Measurements from ENCODE around the gene SAXO2. TPM values are rescaled to one million over a fixed set of nuclear protein-coding genes. Genes with fewer than 3 reads are reported as not detected.
A peak's percentile ranks its signal among the peaks of the same experiment; 100 is the strongest.
"Not testable (repeated sequence)": the region's sequence is repeated elsewhere in the genome, so short reads cannot be mapped to it uniquely, and the experiment has no call there.

Gene SAXO2
- total RNA-seq, 3 donors from 2014 or later (not counting 1 experiment from before 2014, with no cell fraction given) = 0.83 to 6.5 (median 1.6) TPM

- H3K27ac Mint-ChIP-seq = no peak overlapping the region
- TF ChIP-seq CTCF (IDR thresholded peaks at IDR 0.05) = no peak
- WGBS (ENCODE audit: insufficient coverage) = 100% methylated on average over 2 of the region's 2 CpGs
These were observed 9.5 kb downstream of the SAXO2 start for GRCh38 chr15:82272154-82272553.

DNA sequence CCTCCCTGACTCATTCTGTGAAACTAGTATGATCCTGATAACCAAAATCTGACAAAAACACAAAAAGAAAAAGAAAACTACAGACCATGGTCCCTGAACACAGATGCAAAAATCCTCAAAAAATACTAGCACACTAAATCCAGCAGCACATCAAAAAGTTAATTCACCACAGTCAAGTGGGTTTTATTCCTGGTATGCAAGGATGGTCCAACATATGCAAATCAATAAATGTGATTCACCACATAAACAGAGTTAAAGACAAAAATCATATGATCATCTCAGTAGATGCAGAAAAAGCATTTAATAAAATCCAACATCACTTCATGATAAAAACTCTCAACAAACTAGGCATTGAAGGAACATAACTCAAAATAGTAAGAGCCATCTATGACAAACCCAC is 12.8 kb downstream of the SAXO2 start:
- H3K27me3 ChIP-seq (ENCODE audit: control insufficient read depth, insufficient read depth, low read length) = peaks cover 4% of the 10 kb centered on the region
- DNase-seq = no peak
- Mint-ChIP-seq H3K4me1 (no peaks in the 10 kb centered on the region), H3K9me3 (no peaks in the 10 kb centered on the region), H3K27ac (no peak overlapping the region), H3K36me3 (no peaks in the 10 kb centered on the region), H3K4me3 (no peak overlapping the region), H3K27me3 (ENCODE audit: low read depth in 2 of 2) (peaks cover 22 to 44% of the 10 kb centered on the region in 2 donors)
- H3K27ac ChIP-seq (ENCODE audit: low read length) = no peak overlapping the region
- intact Hi-C loops (cut with micrococcal nuclease) = no loop called here
- no peak for ATAC-seq
- H3K4me1 ChIP-seq (ENCODE audit: control insufficient read depth, insufficient read depth, low read length) = no peaks in the 10 kb centered on the region
- H3K36me3 ChIP-seq (ENCODE audit: control insufficient read depth, insufficient read depth, low read length) = no peaks in the 10 kb centered on the region
- no peak overlapping the region for H3K4me3 ChIP-seq (ENCODE audit: low read length)
- H3K9me3 ChIP-seq (ENCODE audit: control insufficient read depth, insufficient read depth, low read length) = no peaks in the 10 kb centered on the region
- TF ChIP-seq CTCF (IDR thresholded peaks at IDR 0.05) = no peak

More at GRCh38 chr15:82272154-82272553, 9.5 kb downstream of the SAXO2 start:
- Histone ChIP-seq H3K4me1 (ENCODE audit: control insufficient read depth, insufficient read depth, low read length) (no peaks in the 10 kb centered on the region), H3K4me3 (ENCODE audit: low read length) (no peak overlapping the region), H3K9me3 (ENCODE audit: control insufficient read depth, insufficient read depth, low read length) (no peaks in the 10 kb centered on the region), H3K36me3 (ENCODE audit: control insufficient read depth, insufficient read depth, low read length) (no peaks in the 10 kb centered on the region), H3K27me3 (ENCODE audit: control insufficient read depth, insufficient read depth, low read length) (peaks cover 4% of the 10 kb centered on the region), H3K27ac (ENCODE audit: low read length) (no peak overlapping the region)
- no peaks in the 10 kb centered on the region for H3K36me3 Mint-ChIP-seq
- no peaks in the 10 kb centered on the region for H3K9me3 Mint-ChIP-seq
- intact Hi-C loops (cut with micrococcal nuclease) = no loop called here
- no peaks in the 10 kb centered on the region for H3K4me1 Mint-ChIP-seq
- ATAC-seq = no peak
- H3K4me3 Mint-ChIP-seq = no peak overlapping the region
- no peak for DNase-seq
- H3K27me3 Mint-ChIP-seq (ENCODE audit: low read depth in 2 of 2) = peaks cover 13 to 21% of the 10 kb centered on the region in 2 donors

DNA sequence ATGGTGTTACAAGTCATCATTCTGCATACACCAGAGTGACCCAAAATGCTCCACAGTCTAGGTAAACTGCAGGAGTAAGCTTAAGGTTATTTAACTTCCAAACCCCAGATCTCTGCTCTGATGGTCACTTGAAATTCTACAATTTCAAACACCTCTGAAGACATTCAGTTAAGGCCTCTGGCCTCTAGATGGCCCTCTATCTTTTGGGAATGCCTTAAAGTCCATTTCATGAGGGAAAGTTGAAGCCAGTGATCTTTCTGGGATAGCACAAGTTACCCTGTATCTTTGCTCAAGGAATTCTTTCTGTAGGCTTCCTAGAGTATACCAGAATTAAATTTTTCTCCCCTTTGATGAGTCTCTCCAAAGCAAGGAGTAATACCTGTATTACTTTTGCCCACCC is 18.7 kb downstream of the SAXO2 start:
- H3K36me3 ChIP-seq (ENCODE audit: control insufficient read depth, insufficient read depth, low read length); H3K9me3 Mint-ChIP-seq; H3K27ac Mint-ChIP-seq; H3K4me3 ChIP-seq (ENCODE audit: low read length); H3K27me3 ChIP-seq (ENCODE audit: control insufficient read depth, insufficient read depth, low read length); H3K9me3 ChIP-seq (ENCODE audit: control insufficient read depth, insufficient read depth, low read length); H3K4me1 ChIP-seq (ENCODE audit: control insufficient read depth, insufficient read depth, low read length); intact Hi-C loops (cut with micrococcal nuclease); DNase-seq; H3K4me3 Mint-ChIP-seq; H3K27ac ChIP-seq (ENCODE audit: low read length); ATAC-seq; H3K4me1 Mint-ChIP-seq; H3K36me3 Mint-ChIP-seq: not testable (repeated sequence)
- H3K27me3 Mint-ChIP-seq (ENCODE audit: low read depth in 2 of 2) = peaks cover 13 to 27% of the 10 kb centered on the region in 2 donors

- H3K36me3 ChIP-seq (ENCODE audit: control insufficient read depth, insufficient read depth, low read length); intact Hi-C loops (cut with micrococcal nuclease); DNase-seq; H3K27me3 ChIP-seq (ENCODE audit: control insufficient read depth, insufficient read depth, low read length); H3K27ac Mint-ChIP-seq; H3K4me3 Mint-ChIP-seq; H3K36me3 Mint-ChIP-seq; H3K4me1 Mint-ChIP-seq; H3K4me3 ChIP-seq (ENCODE audit: low read length); H3K27ac ChIP-seq (ENCODE audit: low read length); H3K9me3 Mint-ChIP-seq; H3K9me3 ChIP-seq (ENCODE audit: control insufficient read depth, insufficient read depth, low read length); ATAC-seq: not testable (repeated sequence)
- H3K4me1 ChIP-seq (ENCODE audit: control insufficient read depth, insufficient read depth, low read length) = peaks cover 12% of the 10 kb centered on the region
- 93% methylated on average over 4 of the region's 4 CpGs for WGBS (ENCODE audit: insufficient coverage)
- H3K27me3 Mint-ChIP-seq (ENCODE audit: low read depth in 2 of 2) = peaks cover 16 to 22% of the 10 kb centered on the region in 2 donors
These were observed 19.8 kb downstream of the SAXO2 start for GRCh38 chr15:82282386-82282785.

- ATAC-seq; H3K36me3 Mint-ChIP-seq; H3K27me3 ChIP-seq (ENCODE audit: control insufficient read depth, insufficient read depth, low read length); H3K9me3 ChIP-seq (ENCODE audit: control insufficient read depth, insufficient read depth, low read length); H3K27ac ChIP-seq (ENCODE audit: low read length); H3K9me3 Mint-ChIP-seq; H3K4me3 ChIP-seq (ENCODE audit: low read length); H3K36me3 ChIP-seq (ENCODE audit: control insufficient read depth, insufficient read depth, low read length); DNase-seq; intact Hi-C loops (cut with micrococcal nuclease); H3K4me3 Mint-ChIP-seq; H3K4me1 Mint-ChIP-seq; H3K27ac Mint-ChIP-seq: not testable (repeated sequence)
- H3K27me3 Mint-ChIP-seq (ENCODE audit: low read depth in 2 of 2) = peaks cover 8 to 13% of the 10 kb centered on the region in 2 donors
- no CpG with 5 or more reads among the region's 2 CpGs for WGBS (ENCODE audit: insufficient coverage)
- H3K4me1 ChIP-seq (ENCODE audit: control insufficient read depth, insufficient read depth, low read length) = peaks cover 12% of the 10 kb centered on the region
These were observed 21.8 kb downstream of the SAXO2 start for GRCh38 chr15:82284381-82284780.

- H3K9me3 Mint-ChIP-seq; H3K4me1 Mint-ChIP-seq; intact Hi-C loops (cut with micrococcal nuclease); H3K4me3 Mint-ChIP-seq; H3K4me3 ChIP-seq (ENCODE audit: low read length); H3K27me3 ChIP-seq (ENCODE audit: control insufficient read depth, insufficient read depth, low read length); H3K36me3 ChIP-seq (ENCODE audit: control insufficient read depth, insufficient read depth, low read length); H3K36me3 Mint-ChIP-seq; H3K27ac ChIP-seq (ENCODE audit: low read length); H3K9me3 ChIP-seq (ENCODE audit: control insufficient read depth, insufficient read depth, low read length); ATAC-seq; H3K27ac Mint-ChIP-seq: not testable (repeated sequence)
- peak in 1 of 2 donors; percentile 39 for DNase-seq
- H3K27me3 Mint-ChIP-seq (ENCODE audit: low read depth in 2 of 2) = peaks cover 12 to 13% of the 10 kb centered on the region in 2 donors
- 35% methylated on average over 4 of the region's 4 CpGs for WGBS (ENCODE audit: insufficient coverage)
- peaks cover 12% of the 10 kb centered on the region for H3K4me1 ChIP-seq (ENCODE audit: control insufficient read depth, insufficient read depth, low read length)
These were observed 23.9 kb downstream of the SAXO2 start for GRCh38 chr15:82286475-82286874.

DNA sequence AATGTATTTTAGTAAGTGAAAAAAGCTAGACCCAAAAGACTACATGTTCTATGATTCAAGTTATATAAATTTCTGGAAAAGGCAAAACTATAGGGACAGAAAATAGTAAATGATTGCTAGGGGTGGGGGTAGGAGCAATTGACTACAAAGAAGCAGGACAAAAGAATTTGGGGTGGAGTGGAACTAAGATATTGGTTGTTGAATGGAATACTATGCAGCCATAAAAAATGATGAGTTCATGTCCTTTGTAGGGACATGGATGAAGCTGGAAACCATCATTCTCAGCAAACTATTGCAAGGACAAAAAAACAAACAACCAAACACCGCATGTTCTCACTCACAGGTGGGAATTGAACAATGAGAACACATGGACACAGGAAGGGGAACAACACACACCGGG is 25.6 kb downstream of the SAXO2 start:
- DNase-seq; H3K4me1 Mint-ChIP-seq; intact Hi-C loops (cut with micrococcal nuclease); H3K9me3 Mint-ChIP-seq; H3K27me3 ChIP-seq (ENCODE audit: control insufficient read depth, insufficient read depth, low read length); H3K4me3 ChIP-seq (ENCODE audit: low read length); H3K4me3 Mint-ChIP-seq; H3K27ac ChIP-seq (ENCODE audit: low read length); H3K36me3 ChIP-seq (ENCODE audit: control insufficient read depth, insufficient read depth, low read length); H3K36me3 Mint-ChIP-seq; ATAC-seq; H3K27ac Mint-ChIP-seq; H3K9me3 ChIP-seq (ENCODE audit: control insufficient read depth, insufficient read depth, low read length): not testable (repeated sequence)
- peaks cover 12% of the 10 kb centered on the region for H3K4me1 ChIP-seq (ENCODE audit: control insufficient read depth, insufficient read depth, low read length)
- H3K27me3 Mint-ChIP-seq (ENCODE audit: low read depth in 2 of 2) = peaks cover 12 to 13% of the 10 kb centered on the region in 2 donors
- no CpG with 5 or more reads among the region's 2 CpGs for WGBS (ENCODE audit: insufficient coverage)
